Measurements from ENCODE around the gene NR4A3. TPM values are rescaled to one million over a fixed set of nuclear protein-coding genes. Genes with fewer than 3 reads are reported as not detected.

The NR4A3 gene
- total RNA-seq, 3 donors from 2014 or later (not counting 1 experiment from before 2014, with no cell fraction given) = 31.1 to 43.4 (median 38.6) TPM

DNA sequence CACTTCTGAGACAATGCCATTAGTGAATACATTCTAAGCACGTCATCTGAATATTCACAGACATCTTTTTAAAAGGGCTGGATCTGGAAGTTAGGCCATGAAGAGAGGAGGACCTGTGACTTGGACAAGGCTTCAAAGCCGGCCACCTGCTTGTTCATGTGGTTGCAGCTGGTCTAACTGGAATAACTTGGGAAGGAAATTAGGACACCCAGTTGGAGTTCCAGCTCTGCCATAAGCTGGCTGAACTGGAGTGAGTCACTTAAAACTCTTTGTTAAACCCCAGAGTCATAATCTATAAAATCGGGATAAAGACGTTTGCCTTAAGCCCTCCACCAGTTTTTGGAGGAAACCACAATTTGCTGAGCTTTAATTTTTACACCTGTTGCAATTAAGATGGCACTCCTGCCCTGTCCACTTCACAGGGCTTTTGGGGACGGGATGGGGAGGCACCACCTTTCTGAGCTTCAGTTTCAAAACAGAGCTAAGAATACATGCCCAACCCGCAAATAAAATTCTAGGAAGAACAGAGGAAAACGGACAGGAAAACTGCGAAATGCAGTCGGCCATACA, 84.2 kb downstream of the NR4A3 start:
- intact Hi-C loops (cut with micrococcal nuclease) = loop anchor here (1.0 to 2.0 kb wide), 4 partner anchors 55 to 99 kb away; partner anchors contain the start of gene NR4A3
- TF ChIP-seq CTCF (IDR thresholded peaks at IDR 0.05) = no peak
- Histone ChIP-seq H3K9me3 (ENCODE audit: control insufficient read depth, insufficient read depth, low read length) (no peaks in the 10 kb centered on the region), H3K36me3 (ENCODE audit: control insufficient read depth, insufficient read depth, low read length) (no peaks in the 10 kb centered on the region), H3K27ac (ENCODE audit: low read length) (peak overlapping the region; percentile 95), H3K4me1 (ENCODE audit: control insufficient read depth, insufficient read depth, low read length) (peaks cover 11% of the 10 kb centered on the region), H3K4me3 (ENCODE audit: low read length) (peak overlapping the region; percentile 85), H3K27me3 (ENCODE audit: control insufficient read depth, insufficient read depth, low read length) (no peaks in the 10 kb centered on the region)
- Mint-ChIP-seq H3K36me3 (no peaks in the 10 kb centered on the region), H3K4me3 (peak overlapping the region; percentile 97), H3K27me3 (ENCODE audit: low read depth in 2 of 2) (peaks cover 8 to 9% of the 10 kb centered on the region in 2 donors), H3K4me1 (peaks cover 25 to 28% of the 10 kb centered on the region in 2 donors), H3K9me3 (no peaks in the 10 kb centered on the region), H3K27ac (peak overlapping the region; percentile 95 to 96)
- peak in 1 of 2 donors; percentile 12 for DNase-seq
- ATAC-seq = no peak
- 24% methylated on average over 9 of the region's 9 CpGs for WGBS (ENCODE audit: insufficient coverage)

GRCh38 chr9:99906403-99907207, 84.9 kb downstream of the NR4A3 start, which contains the start of gene STX17:
Gene STX17 (plus strand): TSS chr9:99906654. CDS start chr9:99915240, 8,586 bp downstream.
- WGBS (ENCODE audit: insufficient coverage) = under 1% methylated on average over 76 of the region's 76 CpGs
- intact Hi-C loops (cut with micrococcal nuclease) = loop anchor here (1.0 to 2.0 kb wide), 4 partner anchors 56 to 99 kb away; partner anchors contain the start of gene NR4A3
- Mint-ChIP-seq H3K9me3 (no peaks in the 10 kb centered on the region), H3K27ac (peak within 1 kb of the TSS; percentile 95 to 96), H3K4me3 (peak within 1 kb of the TSS; percentile 97), H3K27me3 (ENCODE audit: low read depth in 2 of 2) (peaks cover 7 to 9% of the 10 kb centered on the region in 2 donors), H3K36me3 (no peaks in the 10 kb centered on the region), H3K4me1 (peaks cover 25 to 28% of the 10 kb centered on the region in 2 donors)
- H3K4me3 ChIP-seq (ENCODE audit: low read length) = peak within 1 kb of the TSS; percentile 85
- H3K4me1 ChIP-seq (ENCODE audit: control insufficient read depth, insufficient read depth, low read length) = peaks cover 11% of the 10 kb centered on the region
- no peaks in the 10 kb centered on the region for H3K9me3 ChIP-seq (ENCODE audit: control insufficient read depth, insufficient read depth, low read length)
- DNase-seq (peak; percentile 81 to 90), ATAC-seq (peak; percentile 81 to 93 (median 87))
- H3K27me3 ChIP-seq (ENCODE audit: control insufficient read depth, insufficient read depth, low read length) = no peaks in the 10 kb centered on the region
- TF ChIP-seq CTCF (IDR thresholded peaks at IDR 0.05) = no peak
- peaks cover 4% of the 10 kb centered on the region for H3K36me3 ChIP-seq (ENCODE audit: control insufficient read depth, insufficient read depth, low read length)
- H3K27ac ChIP-seq (ENCODE audit: low read length) = peak within 1 kb of the TSS; percentile 95

DNA sequence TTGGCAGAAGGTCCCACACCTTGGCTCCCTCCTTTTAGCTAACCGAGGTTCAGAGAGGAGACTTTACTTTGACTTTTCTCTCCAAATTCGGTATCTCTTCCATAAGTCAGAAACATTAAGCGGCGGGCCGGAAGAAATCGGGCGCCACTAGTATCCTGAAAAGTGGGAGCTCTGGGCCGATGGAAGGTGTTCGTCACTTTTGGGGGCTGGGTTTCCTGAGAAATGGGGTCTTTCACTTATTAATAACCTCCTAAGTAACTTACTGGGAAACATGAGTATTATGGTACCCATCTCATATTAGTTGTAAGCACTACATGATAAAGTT, 85.5 kb downstream of the NR4A3 start:
- intact Hi-C loops (cut with micrococcal nuclease) = loop anchor here (2.0 kb wide), 2 partner anchors 56 to 86 kb away; partner anchors contain the start of gene NR4A3
- Mint-ChIP-seq H3K27me3 (ENCODE audit: low read depth in 2 of 2) (peaks cover 7 to 9% of the 10 kb centered on the region in 2 donors), H3K9me3 (no peaks in the 10 kb centered on the region), H3K36me3 (no peaks in the 10 kb centered on the region), H3K27ac (peak overlapping the region; percentile 95 to 96), H3K4me1 (peaks cover 25 to 28% of the 10 kb centered on the region in 2 donors), H3K4me3 (peak overlapping the region; percentile 97)
- Histone ChIP-seq H3K4me1 (ENCODE audit: control insufficient read depth, insufficient read depth, low read length) (peaks cover 11% of the 10 kb centered on the region), H3K4me3 (ENCODE audit: low read length) (peak overlapping the region; percentile 85), H3K27me3 (ENCODE audit: control insufficient read depth, insufficient read depth, low read length) (no peaks in the 10 kb centered on the region), H3K27ac (ENCODE audit: low read length) (peak overlapping the region; percentile 95), H3K9me3 (ENCODE audit: control insufficient read depth, insufficient read depth, low read length) (no peaks in the 10 kb centered on the region), H3K36me3 (ENCODE audit: control insufficient read depth, insufficient read depth, low read length) (peaks cover 6% of the 10 kb centered on the region)
- no peak for DNase-seq
- no peak for ATAC-seq
- no peak for TF ChIP-seq CTCF (IDR thresholded peaks at IDR 0.05)
- WGBS (ENCODE audit: insufficient coverage) = 0% methylated on average over 3 of the region's 9 CpGs

Measured in natural killer cell (primary cell).